Stimulated activated CD8-positive, alpha-beta memory T cell treated with anti-CD3 and anti-CD28 coated beads, Interleukin-7, amount 100 ng/mL, for 1 hour (primary cell): ENCODE measurements around the gene SPI1.

Experiments used
- DNase-seq, 2 donors: peaks; one replicate each; pipeline ENCODE4 v3.0.0-alpha.2; 2020; ENCODE audit warnings: low read depth in 2 of 2

Gene SPI1

DNA sequence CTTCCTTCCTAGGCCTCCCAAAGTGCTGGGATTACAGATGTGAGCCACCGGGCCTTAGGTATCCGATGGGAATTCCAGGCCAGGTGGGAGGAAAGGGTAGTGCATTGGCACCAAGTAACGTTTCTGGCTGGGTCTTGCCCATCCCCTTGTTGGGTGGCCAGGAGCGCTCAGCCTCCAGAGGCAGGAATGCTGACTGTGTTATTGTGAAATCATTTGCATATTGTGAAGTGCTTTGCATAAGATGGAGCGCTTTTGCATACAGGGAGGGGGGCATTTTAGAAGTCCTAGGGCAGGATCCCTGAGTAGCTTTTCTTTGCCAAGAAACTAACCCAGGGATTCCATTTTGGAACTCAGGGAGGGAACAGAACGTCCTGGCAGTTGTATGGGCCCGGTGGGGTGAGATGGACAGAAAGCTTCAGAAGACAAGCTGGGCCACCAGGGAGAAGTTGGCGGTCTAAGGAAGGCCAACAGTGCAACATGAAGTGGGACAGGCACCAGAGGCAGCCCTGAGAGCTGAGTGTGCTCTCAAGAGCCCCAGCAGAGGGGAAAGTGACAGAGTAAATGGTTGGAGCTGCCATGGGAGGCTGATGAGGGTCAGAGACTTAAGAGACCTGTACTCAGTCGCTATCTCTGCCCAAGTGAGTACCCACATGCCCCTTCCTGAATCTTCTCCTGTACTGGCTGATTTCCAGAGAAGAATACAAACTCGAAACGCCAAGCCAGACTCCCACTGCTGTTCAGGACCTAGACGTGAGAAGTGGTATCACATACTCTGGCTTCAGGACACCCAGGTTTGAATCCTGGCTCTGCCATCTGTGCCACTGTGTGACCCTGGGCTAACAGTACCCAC, 28.8 kb upstream of the SPI1 start:
- DNase-seq = no peak

DNA sequence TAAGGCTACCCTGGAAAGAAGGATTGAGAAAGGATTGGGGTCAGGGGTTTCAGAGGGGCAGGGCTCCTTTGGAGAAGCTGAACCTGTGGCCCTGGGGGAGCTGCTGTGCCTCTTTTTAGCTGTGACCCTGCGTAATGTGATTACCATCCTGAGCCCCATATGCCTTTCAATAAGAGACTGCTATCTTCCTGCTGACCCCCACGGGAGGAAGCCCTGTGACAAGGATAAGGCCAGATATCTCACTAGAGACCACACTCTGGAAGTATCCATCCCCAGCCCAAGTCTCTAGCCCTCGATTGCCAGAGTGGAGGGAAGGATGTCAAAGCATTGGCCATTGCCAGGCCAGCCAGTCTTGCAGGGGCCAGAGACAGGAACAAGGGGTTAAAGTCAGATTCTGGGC, 25.2 kb upstream of the SPI1 start:
- DNase-seq = no peak

DNA sequence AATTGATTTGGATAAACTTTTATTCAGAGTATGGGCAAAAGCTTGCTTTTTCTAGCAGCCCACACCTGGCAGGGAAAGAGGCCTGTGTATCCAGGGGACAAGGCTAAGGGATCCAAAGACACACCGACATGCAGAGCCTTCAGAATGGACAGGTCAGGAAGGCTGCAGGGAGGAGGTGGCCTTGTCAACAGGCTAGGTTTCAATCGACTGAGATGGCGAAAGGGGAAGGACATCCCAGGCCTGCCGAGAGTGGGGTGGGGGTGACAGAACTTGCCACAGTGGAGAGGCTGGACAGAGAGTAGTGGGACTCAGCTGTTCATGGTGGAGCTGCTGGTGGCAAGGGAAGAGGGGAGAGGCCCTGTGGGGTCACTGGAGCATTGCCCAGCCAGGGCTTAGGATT, 24.8 kb upstream of the SPI1 start:
- no peak for DNase-seq

DNA sequence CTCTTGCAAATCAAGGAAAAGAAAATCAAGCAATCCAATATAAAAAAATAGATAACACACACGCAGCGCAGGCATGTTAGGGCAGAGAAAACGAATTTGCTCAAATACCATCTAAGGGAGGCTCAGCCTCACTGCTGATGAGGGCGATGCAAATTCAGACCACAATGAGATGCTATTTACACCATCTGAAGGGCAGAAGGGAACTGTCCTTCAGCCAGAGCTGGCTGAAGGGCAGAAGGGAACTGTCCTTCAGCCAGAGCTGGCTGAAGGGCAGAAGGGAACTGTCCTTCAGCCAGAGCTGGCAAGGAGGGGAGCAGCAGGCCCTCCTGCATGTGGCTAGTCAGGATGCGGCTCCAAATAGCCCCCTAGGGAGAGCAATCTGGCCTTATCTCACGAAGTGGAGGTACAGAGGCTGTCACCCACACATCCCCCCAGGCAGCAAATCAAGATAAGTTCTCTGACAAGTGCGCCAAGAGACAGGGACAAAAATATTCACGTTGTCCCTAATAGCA, 22.5 kb upstream of the SPI1 start:
- DNase-seq = no peak

DNA sequence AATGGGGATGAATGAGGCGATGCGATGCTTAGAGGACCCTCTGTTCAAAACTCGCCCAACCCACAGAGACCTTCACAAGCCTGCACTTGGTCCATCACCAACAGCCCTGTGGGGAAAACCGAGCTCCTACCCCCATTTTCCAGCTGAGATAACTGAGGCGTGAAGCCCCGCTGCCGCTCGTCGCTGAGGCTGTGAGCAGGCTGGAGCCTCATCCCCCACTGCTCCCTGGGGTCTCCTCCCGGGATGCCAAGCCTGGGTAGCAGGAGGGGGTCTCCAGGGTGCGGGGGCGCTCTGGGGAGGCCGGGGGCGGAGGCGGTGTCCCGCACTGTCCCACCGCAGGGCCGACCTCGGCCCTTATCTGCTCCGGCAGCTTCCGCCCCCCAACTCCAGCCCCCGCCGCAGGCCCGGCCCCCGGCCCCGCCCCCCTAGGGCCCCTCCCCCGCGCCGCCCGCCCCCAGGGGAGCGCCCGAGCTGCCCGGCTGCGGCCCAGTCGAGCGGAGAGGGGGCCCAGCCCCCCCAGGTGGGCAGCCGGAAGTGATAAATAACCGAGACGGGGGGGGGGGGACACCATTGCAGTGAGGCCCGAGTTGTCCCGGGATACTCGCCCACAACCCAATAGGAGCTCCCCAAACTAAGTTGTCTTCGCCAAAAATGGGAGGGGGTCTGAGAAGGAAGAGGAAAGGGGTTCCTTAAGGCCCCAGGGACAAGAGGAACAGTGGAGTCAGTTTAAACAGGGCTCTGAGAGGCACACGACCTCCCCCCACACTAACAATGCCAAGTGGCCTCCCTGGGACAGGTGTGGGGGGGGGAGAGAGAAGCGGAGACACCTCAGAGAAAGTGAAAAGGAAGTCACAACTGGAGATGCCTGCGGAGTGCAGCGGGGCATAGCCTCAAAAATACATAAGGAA, 21.8 kb upstream of the SPI1 start:
- no peak for DNase-seq

DNA sequence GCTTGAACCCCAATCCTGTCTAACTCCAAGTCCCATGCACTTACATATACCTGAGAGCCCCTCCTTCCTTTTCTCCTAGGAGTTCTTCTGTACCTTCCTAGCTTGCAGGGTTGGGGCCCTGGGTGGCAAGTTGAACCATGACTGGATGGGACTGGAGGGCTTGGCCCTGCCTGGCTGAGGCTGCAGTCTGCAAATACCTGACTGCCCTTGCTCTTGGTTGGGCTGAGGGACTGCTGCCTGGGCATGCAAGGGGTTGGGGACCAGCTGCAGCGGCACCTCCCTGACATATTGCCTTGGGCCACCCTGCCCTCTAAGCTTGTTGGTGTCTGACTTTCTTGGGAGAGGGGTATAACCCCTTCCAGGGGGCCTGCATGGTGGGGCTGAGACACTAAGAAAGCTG, 20.2 kb upstream of the SPI1 start:
- no peak for DNase-seq

DNA sequence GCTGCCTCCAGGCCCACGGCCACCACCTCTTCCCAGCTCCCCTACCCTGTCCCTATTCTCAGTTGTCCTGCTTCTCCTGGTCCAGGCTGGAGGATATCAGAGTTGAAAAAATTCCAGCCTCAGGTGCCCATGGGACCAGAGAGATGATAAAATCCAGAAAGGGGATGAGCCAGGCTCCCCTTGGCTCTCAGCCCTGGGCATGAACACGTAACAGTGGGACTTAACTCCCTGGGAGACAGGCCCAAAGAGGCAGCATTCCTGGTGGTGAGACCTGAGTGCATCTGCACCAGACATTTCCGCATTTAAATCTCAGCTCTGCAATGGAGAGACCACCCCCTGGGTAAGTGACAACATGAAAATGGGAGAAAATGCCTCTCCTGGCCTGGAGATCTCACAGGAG, 19.7 kb upstream of the SPI1 start:
- no peak for DNase-seq

DNA sequence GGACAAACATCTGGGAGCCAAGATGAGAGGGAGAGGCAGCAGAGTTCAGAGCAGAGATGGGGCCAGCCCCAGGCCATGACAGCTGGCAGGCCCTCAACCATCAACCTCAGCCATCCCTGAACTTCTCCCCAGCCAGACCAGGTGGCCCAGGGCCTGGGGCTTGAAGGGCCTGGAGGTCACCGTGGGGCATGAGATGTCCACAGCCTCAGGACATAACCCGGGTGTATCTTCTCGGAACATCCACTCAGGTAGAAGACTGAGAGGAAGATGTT, 17.6 kb upstream of the SPI1 start:
- no peak for DNase-seq

DNA sequence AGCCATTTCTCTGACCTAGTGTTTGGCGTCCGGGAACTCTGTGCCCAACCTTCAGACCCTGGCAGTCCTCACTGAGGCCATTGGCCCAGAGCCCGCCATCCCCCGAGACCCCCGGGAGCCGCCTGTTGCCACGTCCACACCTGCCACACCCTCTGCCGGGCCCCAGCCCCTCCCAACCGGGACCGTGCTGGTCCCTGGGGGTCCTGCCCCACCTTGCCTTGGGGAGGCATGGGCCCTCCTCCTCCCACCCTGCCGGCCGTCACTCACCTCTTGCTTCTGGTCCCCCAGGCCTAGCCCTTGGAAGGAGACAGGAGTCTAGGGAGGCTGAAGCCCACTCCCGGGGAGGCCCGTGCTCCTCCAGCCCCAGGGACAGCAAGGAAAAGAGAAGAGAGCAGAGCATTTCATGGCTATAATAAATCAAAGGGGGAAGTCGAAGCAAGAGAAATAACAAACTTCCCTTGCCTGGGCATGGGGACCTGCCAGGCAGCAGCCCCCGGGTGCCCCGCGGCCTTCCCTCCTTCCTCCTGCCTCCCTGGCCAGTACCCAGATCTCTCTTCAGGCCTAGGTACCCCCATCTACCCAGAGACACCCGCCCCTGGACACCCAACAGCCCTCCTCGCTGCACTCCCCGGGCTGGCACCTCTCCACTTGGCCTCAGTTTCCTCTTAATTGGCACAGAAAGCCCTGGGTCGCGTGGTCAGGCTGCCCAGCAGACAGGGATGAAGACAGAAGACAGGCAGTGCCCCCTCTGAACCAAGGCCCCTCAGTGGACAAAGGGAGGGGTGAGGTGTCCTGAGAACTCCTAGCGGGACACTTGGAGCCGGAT, 17.1 kb upstream of the SPI1 start:
- DNase-seq = no peak

DNA sequence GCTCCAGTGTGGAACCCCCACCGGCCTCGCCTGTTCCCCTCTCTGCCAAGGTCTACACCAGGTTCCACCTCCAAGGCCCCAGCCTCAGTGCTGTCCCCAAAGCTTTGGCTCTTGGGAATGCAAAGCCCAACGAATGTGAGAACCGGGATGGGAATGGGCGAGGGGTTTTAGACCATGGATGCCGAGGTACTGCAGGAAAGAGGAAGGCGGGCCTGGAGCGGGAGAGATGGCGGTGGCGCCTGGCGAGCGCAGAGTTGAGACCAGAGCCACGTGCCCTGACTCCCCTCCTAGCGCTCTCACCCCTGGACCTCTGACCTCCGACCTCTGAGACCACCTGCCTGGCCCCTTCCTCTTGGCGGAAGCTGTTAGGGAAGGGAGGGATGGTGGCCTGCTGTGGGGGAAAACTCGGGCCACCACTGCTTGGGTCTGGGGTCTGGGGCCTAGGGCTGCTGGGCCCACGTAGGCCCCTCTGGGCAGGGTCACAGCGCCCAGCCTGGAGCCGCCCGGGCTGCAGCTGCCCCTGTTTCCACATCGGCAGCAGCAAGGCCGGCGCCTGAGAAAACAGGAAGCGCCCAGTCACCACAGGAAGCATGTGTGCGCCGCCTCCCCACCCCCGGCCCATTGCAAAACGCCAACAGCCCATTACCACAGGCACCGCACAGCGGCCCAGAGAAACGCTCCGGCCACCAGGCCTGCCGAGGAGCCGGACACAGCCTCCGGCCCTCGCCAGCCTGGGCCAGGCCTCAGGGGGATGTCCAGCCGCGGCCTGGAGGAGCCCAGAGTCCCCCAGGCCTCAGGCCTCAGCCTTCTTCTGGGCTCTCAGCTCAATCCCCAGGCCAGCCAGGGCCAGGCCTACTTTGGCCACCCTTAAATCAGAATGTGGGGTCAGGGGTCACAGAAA, 16.2 kb upstream of the SPI1 start:
- DNase-seq = no peak

DNA sequence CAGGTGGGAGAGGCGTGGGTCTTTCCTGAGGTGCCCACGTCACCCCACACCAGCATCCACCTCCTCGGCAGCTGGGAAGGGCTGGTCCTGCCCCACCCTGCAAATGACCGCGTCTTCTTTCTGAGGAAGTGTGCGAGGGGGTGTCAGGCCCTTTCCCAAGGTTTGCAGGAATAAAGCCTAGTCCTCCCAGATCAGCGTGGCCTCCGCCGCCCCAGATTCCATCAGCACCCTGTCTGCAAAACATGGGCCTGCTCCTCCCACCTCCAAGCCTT, 15.6 kb upstream of the SPI1 start:
- DNase-seq = no peak

DNA sequence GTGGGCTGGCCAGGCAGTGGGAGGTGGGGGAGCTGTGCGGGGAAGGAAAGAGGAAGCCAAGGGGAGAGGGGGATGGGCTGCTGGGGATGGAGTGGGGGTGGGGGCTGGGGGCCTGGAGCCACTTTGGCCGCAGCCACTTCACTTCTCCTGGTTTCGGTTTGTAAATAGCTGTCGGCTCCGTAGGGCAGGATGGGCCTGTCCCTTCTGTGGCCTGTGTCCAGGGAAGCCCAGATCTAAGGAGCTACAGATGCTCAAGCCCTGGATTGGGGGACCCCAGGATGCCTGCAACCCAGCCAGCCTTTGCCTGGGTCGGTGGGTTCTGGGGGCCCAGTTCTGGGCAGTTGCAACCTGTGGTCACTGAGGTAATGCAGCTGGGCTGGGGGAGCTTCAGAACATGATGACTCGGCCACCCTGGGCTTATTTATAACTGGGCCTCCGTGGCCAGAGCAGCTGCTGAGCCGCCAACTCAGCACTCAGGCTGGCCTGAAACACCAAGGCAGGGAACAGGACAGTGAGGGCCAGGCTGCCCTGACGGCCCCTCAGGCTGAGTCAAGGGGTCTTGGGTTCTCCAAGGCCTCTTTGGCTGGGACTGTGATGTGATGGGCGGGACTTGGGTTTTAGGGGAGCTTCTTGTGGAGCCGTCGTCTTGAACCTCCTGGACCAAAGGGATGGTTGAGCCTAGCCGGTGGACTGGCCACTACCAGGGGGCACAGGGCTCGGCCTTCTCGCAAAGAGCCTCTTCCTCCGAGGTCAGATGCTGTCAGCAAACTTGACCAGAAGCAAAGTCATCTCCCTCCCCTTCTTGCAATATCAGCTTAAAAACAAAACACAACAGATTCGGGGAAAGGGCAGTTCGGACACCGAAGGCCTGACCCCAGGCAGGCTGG, 15.1 kb upstream of the SPI1 start:
- no peak for DNase-seq

DNA sequence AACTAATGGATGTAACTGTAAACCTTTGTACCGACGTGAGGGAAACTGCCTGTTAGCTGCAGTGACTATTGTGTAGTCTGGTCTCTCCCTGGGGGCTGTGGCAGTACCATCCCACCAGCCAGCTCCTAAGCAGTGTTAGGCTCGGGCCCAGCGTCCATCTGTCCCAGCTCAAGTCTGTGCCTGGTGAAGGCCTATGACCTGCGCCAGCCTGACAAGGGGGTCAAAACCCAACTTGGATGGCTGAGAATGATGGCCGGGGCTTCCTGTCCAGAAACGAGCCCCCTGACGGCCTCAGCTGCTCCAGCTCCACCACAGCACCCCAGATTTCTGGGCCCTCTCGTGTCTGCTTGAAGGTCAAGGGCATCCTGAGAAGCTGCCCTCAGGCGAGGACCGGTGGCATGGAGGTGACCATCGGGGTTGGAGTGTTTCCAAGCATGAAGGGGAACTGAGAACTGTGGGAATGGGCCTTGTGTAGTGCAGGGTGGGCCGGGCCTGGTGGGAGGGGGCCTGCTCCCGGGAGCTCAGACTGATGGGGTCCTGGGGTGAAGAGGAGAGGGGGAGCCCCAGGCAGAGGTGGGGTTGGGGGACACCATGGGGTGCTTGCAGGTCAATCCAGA, 14.3 kb upstream of the SPI1 start:
- no peak for DNase-seq

DNA sequence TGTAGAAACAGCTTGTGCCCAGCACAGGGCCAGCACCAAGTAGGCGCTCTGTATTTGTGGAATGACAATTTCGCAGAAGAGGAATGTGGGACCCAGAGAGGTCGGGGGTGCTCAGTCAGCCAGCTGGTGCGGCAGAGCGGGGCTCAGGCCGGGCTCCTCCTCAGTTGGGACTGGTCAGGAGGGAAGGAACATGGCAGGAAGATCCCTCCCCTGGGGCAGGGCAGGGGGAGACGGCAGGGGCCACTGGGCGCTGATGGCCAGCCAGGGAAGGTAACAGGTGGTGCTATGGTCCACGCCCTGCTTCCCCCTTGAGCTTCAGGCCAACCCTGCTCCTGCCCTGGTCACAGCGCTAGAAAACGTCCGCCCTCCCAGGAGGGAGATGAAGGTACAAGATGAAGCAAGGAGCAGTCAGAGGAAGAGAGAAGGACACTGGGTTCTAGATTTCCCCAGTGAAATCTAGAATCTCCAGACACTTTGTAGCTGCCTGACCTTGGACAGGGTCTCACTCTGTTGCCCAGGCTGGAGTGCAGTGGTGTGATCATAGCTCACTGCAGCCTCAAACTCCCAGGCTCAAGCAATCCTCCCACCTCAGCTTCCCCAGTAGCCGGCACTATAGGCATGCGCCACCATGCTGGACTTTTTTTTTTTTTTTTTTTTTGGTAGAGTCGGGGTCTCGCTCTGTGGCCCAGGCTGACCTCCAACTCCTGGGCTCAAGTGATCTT, 13.5 kb upstream of the SPI1 start:
- DNase-seq = no peak

DNA sequence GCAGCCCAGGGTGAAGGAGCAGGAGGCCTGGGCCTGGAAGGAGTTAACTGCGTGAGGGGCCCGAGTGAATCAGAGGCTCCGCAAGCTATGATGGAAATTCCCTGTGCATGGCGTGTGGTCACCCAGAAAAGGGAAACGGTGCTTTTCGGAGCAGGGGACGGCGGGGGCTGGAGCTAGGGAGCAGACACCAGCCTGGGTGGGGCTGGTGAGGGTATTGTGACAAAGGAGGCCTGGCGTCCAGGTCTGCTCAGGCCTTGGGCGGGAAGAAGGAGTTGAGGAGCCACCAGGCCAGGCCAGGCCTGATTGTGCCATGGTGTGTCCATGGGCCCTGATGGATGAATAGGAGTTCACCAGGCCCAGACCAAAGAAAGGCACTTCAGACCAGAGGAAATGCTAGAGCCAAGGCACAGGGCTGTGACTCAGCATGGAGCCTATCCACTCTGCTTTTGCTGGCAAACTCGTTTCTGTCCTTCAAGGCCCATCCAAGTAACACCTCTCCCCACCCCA, 12.8 kb upstream of the SPI1 start:
- DNase-seq = no peak

DNA sequence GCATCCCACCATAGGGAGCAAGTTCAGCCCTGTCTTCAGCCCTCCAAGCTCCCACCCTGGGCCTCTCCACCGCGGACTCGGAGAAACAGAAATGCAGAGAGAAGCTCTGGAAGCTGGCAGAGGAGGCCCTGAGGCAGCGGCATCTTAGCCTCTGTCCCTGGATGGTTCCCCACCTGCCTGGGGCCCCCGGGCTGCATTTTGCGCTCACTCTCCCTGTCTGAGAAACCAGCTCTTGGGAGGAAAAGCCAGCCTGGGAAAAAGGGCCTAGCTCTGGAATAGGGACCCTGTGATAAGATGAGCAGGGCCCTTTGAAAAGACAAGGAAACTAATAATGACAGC, 12.0 kb upstream of the SPI1 start:
- DNase-seq = no peak

DNA sequence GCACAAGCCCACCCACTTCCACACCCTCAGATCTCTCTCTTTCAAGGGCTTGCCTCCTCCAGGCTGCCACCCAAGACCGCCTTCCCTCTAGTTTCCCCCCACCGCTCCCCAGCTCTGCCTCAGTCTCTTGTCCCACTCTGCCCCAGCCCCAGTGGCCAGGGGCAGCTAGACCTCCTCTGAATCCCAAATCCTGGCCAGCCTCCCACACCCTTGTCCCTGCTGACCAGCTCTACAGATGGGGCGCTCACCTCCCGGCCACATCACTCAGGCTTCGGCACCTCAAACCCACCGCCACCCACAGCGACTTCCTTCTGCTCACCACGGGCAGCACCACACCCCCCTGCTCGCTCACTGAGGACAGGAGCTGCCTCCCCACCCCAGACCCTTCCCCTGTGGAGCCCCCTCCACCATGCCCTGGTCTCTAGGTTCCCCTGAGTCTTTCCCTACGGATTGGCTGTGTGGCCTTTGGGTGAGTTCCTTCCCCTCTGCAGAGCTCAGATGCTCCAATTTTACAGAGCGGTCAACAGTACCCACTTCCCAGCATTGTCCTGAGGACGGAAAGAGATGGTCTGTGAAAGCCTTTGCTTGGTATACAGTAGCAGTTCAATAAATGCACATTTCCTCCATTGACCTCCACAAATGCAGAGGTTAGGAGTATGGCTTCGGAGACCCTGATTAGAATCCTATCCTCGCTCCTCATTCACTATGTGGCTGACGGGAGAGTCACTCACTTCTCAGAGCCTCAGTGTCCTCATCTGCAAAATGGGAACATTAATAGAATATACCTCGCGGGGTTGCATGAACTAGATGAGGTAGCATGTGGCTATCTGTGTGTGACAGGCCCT, 11.5 kb upstream of the SPI1 start:
- DNase-seq = no peak
